Fibroblast of skin of back (primary cell): Measurements from ENCODE around the gene HERC4.
"Not testable (repeated sequence)": the region's sequence is repeated elsewhere in the genome, so short reads cannot be mapped to it uniquely, and the experiment has no call there.

Experiments
- DNase-seq: peaks from one replicate; pipeline ENCODE4 v3.0.0-alpha.2; 2013

The HERC4 gene

DNA sequence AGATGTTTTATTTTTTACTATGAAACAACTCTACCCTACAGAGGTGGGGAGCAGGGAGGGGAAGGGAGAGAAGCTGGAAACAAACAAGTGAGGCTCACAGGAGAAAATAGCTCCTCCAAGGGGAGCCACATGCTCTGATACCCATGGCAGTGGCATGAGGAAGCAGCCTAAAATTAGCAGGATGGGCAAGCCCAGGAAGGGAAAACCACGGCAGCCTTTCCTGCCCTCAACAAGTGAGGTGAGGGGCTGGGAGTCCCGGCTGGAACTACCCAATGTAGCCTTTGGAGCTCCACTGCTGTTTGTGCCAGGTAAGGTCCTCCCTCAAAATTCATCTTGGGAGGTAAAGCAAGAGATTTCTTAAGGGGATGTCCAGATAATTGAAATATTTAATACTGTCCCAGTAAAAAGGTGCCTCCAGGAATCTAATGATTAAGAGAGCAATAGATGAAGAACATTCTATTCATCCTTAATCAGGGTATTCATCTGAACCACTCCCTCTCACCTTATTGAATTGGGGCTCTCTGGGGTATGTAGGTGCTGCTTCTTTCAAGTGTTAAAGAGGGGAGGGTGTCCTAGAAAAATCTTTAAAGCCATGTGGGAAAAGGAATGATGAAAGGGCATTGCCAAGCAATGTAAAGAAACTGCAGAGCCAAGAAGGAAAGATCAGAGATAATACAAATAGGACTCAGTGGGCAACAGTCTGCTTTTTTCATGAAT is 12.8 kb upstream of the HERC4 start:
- DNase-seq = no peak

DNA sequence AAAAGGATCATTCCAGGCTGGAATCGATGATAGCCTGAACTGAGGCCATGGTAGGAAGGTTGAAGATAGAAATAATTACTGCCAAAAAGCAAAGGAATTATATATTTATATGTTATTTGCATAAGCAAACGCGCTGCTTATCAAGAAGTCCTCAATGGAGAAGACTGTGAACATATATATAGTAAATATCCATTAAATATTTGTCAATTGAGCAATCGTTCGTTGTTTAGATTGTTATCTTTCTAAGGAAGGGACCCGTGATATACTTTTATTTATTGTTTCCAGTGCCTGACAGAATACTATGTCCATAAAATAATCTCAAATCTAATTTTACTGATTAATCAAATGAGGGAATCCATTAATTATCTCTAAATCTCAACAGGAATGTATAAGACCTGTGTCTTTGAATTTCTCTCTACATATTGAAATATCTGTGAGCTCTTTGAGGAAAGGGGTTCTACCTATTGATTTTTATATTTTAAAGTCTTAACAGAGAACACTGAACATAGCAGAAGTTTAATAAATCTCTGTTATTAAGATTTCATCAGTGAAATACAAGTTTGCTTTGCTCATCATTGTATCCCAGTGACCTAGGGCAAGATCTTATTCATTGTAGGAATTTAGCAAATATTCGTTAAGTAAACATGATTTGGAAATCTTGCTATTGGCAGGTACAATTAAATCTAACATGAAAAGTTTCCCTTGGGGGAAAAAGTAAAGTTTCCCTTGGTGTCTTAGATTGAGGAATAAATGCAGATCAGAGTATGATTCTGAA is 12.0 kb upstream of the HERC4 start:
- DNase-seq = no peak

DNA sequence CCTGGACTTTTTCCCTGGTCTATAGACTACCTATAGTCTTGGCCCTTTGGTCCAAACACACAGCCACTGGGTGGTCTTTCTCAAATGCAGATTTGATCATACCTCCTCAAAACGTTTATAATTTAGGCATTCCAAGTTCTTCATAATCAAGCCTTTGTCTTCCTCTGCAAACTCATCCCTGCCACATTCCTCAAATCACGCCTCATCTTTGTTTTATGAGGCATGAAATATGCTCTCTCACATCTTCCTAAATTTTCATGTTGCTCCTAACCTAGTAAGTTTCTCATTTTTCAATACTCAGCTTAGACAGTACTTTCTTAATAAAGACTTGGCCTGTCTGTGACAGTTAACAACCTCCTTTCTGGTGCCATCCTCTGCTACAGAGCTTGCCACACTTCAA is 10.9 kb upstream of the HERC4 start:
- DNase-seq = peak; percentile 53

DNA sequence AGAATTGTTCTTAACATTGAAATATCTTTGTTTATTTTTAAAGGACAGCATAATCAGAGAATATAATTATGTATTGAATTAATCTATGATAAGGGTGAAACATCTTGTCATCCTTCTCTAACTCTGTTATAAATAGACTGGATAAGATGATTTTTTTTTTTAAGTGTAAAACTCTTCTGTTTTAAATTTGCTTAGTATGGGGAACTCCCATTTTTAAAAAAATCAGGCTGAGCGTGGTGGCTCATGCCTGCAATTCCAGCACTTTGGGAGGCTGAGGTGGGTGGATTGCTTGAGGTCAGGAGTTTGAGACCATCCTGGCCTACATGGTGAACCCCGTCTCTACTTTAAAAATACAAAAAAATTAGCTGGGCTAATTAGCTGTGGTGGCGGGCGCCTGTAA is 9.4 kb upstream of the HERC4 start:
- DNase-seq = no peak

DNA sequence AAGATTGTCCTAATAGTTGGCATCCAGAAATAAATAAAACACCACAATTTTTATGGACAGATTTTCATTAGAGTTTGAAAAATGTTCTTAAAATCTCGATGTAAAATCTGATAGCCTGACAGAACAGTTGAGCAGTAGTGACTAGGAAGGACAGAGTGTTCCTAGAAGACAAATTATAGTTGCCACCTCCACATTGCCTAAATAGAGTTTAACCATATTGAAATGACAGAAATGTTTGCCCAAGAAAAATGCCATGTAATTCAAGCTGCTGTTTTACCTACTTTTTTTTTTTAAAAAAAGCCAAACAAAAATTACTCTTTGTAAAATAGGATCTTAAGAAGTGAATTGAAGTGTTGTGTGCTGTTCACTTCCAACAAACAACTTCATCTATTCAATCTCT is 8.9 kb upstream of the HERC4 start:
- no peak for DNase-seq

DNA sequence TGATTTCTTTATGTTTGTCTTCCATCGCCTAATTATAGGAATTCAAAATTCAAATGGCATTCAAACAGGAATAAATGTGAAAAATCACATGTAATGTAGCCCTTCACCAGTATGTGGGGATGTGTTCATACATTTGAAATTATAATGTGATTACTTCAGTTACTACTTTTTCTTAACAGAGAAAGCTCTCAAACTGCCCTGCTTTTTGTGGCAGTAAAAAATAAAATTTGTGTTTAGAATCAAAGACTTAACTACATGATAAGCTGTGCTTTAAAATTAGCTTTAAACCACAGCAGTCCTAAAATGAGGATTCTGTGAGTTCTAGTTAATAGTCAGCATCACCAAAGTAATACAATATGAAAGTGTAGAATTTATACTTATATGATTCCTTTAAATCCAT is 7.8 kb upstream of the HERC4 start:
- peak; percentile 62 for DNase-seq

DNA sequence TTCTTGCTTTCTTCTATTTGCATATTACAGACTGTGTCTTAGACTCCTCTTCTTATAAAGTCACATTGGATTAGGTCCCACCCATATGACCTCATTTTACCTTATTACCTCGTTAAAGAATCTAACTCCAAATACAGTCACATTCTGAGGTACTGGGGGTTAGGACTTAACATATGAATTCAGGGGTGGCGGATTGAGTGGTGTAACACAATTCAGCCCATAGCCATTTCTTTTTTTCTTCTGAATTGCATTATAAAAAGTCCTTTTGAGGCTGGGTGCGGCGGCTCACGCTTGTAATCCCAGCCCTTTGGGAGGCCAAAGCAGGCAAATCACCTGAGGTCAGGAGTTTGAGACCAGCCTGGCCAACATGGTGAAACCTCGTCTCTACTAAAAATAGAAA is 6.8 kb upstream of the HERC4 start:
- no peak for DNase-seq

DNA sequence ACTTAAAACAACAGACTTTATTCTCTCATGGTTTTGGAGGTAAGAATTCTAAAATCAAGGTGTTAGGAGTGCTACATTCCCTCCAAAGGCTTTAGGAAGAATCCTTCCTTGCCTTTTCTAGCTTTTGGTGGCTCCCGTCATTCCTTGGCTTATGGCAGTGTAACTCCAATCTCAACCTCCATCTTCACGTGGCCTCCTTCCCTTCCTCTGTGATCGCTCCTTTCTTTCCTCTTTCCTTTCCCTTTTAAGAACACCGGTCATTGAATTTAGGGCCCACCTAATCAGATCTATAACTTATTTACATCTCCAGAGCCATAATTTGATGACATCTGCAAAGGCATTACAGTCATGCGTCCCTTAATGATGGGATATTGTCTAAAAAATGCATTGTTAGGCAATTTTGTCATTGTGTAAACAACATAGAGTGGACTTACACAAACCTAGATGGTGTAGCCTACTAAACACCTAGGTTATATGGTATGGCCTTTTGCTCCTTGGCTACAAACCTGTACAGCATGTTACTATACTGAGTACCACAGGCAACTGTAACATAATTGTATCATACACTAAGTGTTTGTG is 5.9 kb upstream of the HERC4 start:
- DNase-seq = no peak

DNA sequence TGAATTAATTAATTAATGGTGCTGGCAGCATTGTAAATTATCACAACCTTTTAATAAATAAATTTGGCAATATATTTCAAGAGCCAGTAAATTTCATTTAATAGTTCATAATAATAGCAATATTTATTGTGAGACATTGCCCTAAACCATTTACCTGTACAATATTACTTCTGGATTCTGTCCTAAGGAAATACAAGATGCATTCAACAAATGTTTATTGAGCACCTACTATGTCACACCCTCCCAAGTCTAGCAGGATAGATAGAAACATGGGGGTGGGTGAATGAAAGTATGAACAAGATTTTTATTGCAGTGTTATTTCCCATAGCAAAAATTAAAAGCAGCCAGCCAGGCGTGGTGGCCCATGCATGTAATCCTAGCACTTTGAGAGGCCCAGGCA is 4.4 kb upstream of the HERC4 start:
- DNase-seq = no peak

DNA sequence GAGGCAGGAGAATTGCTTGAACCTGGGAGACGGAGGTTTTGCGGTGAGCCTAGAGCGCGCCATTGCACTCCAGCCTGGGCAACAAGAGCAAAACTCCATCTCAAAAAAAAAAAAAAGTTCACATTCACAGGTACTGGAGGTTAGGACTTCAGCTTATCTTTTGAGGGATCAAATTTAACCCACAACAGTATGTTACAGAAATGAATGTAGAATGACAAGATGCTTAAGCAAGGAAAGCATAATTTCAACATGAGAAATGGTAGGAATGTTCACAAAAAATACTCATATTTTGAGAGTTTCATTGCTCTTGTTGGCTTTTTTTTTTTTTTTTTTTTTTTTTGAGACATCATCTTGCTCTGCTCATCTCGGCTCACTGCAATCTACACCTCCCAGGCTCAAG is 1.9 kb upstream of the HERC4 start:
- no peak for DNase-seq

DNA sequence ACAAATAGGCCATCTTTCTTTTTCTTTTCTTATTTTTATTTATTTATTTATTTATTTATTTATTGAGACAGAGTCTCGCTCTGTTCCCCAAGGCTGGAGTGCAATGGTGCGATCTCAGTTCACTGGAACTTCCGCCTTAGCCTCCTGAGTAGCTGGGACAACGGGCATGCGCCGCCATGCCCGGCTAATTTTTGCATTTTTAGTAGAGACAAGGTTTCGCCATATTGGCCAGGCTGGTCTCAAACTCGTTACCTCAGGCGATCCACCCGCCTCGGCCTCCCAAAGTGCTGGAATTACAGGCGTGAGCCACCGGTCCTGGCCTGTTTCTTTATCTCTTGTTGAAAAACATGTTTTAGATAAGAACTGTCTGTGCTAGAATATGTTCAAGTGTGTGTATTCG is 998 bp upstream of the HERC4 start:
- not testable (repeated sequence) for DNase-seq

DNA sequence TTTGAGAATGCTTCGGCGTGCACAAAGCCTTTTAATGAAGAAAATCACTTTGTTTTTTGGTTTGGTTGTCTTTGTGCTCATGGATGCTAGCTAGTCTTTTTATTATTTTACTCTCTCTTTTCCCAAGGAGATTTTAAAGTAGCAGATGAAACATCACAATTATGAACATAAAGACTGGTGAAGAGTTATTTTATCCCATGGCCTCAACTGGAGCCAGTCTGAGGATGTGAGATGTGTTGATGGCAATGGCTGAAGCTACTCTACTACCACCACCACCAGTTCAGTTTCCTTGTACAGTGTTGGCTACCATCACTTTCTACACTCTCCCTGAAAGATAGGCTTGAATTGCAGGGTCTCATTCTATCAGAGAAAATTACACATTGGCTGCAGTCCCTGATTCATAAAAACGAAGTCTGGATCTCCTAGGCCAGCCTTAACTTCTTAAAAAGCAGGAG is 494 bp upstream of the HERC4 start:
- DNase-seq = no peak

DNA sequence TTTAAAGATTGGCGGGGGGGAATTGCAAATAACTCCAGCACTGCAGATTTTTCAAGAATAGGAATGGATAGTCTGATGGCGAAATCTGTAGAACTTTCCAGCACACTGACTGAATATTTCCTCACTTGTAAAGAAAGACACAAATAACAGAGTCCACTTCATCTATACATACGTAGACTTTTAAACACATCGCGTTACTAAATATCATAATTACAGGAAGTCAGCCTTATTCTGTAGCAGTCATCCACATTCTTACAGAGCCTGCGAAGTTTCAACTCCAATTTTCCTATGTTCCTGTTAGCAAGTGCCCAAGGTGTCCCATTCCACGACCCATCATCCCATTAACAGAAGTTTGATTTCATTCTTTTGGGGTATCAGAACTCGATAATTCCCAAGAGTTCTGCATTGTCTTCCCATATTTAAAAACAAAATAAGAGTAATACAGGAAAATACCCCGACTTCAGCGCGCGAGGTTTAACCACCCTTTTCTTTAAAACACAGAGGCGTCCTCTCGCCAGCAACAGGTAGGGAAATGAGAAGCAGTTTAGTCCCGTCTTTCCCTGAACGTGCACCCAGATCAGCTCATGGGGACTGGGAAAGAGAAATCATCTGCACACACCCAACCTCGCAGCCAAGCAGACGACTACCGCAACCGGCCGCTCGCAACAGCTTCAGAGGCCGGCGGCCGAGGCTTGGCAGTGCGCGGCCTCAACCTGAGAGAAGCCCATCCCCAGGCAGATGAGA is 880 bp downstream of the HERC4 start:
- peak; percentile 19 for DNase-seq

DNA sequence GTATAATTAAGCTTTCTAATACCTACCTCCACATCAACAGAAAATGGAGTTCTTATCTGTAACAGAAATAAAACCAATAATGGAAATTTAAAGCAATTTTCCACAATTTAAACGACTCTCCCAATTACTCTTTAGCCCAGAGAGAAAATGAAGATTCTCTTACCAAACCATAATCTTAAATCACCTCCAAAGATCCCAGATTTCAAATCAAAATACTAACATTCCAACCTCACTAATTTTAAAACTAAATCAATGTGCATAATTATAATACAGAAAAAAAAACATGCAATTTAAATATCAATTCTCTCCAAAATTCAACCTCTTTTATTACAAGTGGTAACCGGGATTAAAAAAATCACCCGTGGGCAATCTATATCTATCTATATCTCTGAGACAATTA is 1.5 kb downstream of the HERC4 start:
- no peak for DNase-seq

DNA sequence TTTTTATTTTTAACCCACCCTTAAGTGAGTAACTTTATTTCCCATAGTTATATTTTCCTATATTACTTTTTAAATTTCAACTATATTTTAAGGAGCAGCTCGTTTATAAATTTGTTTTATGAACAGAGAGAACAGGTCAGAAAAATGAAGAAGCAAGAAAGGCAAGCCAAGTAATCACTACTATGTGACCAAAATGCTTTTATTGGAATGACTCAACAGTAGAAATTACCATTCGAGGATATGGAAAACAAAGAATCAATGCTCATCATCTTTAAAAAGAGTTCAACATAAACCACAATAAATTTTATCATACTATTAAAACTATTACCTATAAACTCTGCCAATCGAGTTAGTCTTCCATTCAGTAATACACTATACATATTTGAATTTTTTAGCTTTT is 7.6 kb downstream of the HERC4 start:
- no peak for DNase-seq

DNA sequence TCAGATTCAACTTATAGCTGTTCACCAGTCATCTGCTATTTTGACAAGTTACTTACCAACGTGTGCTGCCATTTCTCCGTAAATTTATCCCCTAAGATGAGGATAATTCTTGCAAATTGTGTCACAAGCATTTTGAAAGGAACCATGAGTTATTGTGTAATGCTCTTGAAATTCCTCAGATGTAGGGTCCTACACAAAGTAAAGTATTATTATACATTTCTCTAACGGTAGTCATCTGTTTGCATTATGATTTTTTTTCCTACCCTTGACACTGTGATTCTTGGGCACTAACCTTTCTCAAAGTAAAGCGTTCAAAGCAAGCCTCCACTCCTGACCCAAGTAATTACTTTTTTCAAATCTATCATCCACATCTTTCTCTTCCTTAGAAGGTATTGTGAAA is 8.1 kb downstream of the HERC4 start:
- DNase-seq = peak; percentile 49

DNA sequence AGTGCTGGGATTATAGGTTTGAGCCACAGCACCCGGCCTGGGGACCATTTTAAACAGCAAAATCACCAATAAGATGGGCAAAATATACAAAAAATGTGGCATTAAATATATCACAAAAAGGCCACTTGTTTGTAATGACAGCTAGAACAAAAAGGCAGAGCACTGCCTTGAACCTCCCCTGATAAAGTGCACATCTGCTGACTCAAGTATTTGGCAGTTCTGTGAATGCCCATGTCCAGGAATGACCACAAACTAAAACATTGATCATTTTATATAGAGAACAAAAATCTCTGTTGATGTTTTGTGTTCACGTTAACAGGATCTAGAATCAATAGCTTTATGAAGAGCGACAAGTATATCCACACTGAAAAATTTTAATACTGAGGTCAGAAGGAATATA is 21.5 kb downstream of the HERC4 start:
- no peak for DNase-seq

DNA sequence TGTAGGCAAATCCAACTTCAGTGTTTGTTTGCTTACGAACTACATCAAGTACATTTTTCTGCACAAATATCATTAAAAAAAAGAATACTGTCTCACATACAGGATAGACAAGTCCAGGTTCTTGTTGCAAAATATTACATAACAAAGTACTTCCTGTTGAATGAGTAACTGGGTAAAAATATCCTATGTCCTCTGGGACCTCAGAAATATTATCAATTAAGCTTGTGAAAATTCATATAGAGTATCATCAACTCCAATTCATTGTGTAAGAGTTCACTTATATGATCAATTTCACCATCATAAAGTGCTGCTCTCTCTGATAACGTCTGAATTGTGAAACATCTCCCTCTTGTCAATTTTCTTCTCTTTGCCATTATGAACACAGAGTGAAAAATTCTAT is 22.6 kb downstream of the HERC4 start:
- peak; percentile 16 for DNase-seq

DNA sequence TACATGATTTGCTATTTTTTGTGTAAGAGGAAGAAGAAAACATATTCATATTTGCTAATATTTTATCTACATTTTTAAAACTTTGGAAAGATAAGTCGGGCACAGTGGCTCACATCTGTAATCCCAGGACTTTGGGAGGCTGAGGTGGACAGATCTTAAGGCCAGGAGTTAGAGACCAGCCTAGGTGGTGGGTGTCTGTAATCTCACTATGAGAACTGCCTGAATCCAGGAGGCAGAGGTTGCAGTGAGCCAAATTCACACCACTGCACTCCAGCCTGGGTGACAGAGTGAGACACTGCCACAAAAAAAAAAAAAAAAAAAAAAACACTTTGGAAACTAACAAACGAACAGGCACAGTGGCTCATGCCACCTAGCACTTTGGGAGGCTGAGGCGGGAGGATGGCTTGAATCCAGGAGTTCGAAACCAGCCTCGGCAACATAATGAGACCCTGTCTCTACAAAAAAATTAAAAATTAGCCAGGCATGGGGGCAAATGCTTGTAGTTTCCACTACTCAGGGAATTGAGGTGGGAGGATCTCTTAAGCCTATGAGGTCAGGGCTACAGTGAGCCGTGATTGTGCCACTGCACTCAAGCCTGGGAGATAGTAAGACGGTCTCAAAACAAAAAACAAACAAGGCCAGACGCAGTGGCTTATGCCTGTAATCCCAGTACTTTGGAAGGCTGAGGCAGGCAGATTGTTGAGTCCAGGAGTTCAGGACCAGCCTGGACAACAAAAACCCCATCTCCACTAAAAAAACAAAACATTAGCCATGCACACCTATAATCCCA is 25.6 kb downstream of the HERC4 start:
- no peak for DNase-seq

DNA sequence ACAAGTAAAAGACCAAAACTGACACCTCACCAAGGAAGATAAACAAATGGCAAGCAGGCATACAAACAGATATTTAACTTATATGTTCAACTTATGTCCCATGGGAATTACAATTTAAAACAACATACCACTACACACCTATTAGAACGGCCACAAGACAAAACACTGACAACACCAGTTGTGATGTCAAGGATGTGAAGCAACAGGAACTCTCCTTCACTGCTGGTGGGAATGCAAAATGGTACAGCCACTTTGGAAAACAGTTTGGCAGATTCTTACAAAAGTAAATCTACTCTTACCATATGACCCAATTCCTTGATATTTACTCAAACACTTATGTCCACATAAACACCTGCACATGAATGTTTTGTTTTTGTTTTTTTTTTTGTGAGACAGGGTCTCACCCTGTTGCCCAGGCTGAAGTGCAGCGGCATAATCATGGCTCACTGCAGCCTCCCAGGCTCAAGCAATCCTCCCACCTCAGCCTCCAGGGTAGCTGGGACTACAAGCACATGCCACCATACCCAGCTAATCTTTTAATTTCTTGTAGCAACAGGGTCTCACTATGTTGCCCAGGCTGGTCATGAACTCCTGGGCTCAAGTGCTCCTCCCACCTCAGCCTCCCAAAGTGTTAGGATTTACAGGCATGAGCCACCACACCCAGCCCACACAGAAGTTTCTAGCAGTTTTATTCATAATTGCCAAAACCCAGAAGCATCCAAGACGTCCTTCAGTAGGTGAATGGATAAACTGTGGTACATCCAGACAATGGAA is 27.3 kb downstream of the HERC4 start:
- DNase-seq = no peak

DNA sequence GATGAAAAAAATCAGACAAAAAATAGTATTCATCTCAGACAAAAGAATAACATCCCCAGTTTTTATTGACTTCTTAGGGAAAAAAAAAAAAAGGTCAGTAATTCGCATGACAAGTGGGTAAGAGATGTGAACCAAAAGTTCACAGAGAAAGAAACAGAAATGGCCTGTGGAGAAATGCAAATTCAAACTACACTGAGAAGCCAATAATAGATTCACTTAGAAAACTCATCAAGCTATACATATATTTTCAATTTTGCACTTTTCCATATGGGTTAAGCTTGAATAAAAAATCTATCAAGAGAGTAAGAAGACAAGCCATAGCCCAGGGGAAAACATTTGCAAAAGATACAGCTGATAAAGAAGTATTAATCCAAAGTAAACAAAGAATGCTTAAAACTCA is 28.0 kb downstream of the HERC4 start:
- DNase-seq = no peak

DNA sequence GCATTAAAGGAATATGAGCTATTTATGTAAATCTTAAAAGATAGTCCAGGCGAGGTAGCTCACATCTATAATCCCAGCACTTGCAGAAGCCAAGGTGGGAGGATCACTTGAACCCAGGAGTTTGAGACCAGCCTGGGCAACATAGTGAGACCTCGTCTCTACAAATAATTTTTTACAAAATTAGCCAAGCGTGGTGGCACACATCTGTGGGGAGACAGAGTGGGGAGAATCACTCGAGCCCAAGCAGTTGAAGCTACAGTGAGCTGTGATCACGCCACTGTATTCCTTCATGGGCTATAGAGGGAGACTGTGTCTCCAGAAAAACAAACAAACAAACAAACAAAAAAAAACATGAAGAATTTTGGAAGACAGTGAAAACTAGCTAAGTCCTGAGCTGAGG is 28.4 kb downstream of the HERC4 start:
- no peak for DNase-seq
